ENCODE data around the gene TNRC6A.
A peak's percentile ranks its signal among the peaks of the same experiment; 100 is the strongest.

Gene TNRC6A

DNA sequence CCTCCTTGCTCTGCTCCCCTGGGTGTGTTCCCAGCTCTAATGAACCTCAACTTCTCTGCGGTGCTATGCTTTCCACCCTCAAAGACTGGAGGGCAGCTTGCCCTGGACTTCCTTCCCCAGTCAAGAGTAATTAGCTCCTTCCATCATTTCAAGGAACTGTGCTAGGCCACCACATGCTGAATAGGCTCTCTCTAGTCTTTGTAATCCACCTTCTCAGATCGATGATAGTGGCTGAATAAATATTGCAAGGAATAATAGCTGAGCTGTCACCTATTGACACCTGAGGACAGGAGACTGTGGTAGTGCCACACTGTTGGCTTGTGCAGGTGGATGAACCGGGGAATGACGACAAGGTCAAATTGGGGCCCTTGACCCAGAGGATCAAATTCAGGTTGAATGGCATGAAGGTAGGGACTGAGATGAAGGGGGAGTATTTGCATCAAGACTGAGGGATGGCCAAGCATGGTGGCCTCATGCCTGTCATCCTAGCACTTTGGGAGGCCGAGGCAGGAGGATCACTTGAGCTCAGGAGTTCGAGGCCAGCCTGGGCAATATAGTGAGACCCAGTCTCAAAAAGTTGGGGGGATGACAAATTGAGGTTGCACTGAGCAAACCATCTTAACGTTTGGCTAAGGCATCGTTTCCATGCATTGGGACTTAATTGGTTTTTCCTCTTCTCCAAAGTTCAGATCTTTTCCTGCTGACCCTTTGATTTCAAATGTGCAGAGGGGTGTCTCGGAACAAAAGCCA is 97.5 kb downstream of the TNRC6A start:
- no peak overlapping the region for H3K27ac ChIP-seq (ENCODE audit: low read depth, low read length)
- no peak overlapping the region for H3K56ac ChIP-seq (ENCODE audit: low read length)
- no peak for DNase-seq
- H2AK5ac ChIP-seq (ENCODE audit: low read length): no peak overlapping the region
- peaks cover 6% of the 10 kb centered on the region for H3K36me3 ChIP-seq (ENCODE audit: control insufficient read depth, insufficient read depth, low read length)
- no peak overlapping the region for H3K23ac ChIP-seq (ENCODE audit: low read length)
- no peaks in the 10 kb centered on the region for H3K27me3 ChIP-seq (ENCODE audit: insufficient read depth, low read length, poor library complexity)
- no peak overlapping the region for H3K4me3 ChIP-seq (ENCODE audit: low read length)
- no peak overlapping the region for H3K4ac ChIP-seq (ENCODE audit: low read depth, low read length)
- WGBS (ENCODE audit: extremely low coverage, insufficient coverage, low lambda C conversion rate): no CpG with 5 or more reads among the region's 9 CpGs
- no peak overlapping the region for H3K18ac ChIP-seq (ENCODE audit: low read length)
- no peak overlapping the region for H3K9ac ChIP-seq (ENCODE audit: low read length)
- H2BK15ac ChIP-seq (replicated peaks; ENCODE audit: low read depth): no peak overlapping the region
- H2BK120ac ChIP-seq (ENCODE audit: low read depth, low read length): no peak overlapping the region
- H3K4me1 ChIP-seq (ENCODE audit: control insufficient read depth, low read depth, low read length): no peaks in the 10 kb centered on the region
- H3K4me2 ChIP-seq (ENCODE audit: low read length): no peak overlapping the region
- H4K5ac ChIP-seq (ENCODE audit: low read length): no peak overlapping the region
- H2BK5ac ChIP-seq (ENCODE audit: low read length): no peak overlapping the region
- H3K79me2 ChIP-seq (ENCODE audit: control insufficient read depth, insufficient read depth, low read length): no peaks in the 10 kb centered on the region
- no peak overlapping the region for H4K8ac ChIP-seq (ENCODE audit: low read depth, low read length)
- no peaks in the 10 kb centered on the region for H3K79me1 ChIP-seq (ENCODE audit: low read length)

GRCh38 chr16:24829153-24829552 is 99.7 kb downstream of the TNRC6A start:
- no peaks in the 10 kb centered on the region for H3K79me1 ChIP-seq (ENCODE audit: low read length)
- no peak overlapping the region for H2AK5ac ChIP-seq (ENCODE audit: low read length)
- no CpG with 5 or more reads among the region's 5 CpGs for WGBS (ENCODE audit: extremely low coverage, insufficient coverage, low lambda C conversion rate)
- H3K27me3 ChIP-seq (ENCODE audit: insufficient read depth, low read length, poor library complexity): no peaks in the 10 kb centered on the region
- no peak overlapping the region for H3K9ac ChIP-seq (ENCODE audit: low read length)
- peak; percentile 53 for DNase-seq
- no peaks in the 10 kb centered on the region for H3K79me2 ChIP-seq (ENCODE audit: control insufficient read depth, insufficient read depth, low read length)
- H4K8ac ChIP-seq (ENCODE audit: low read depth, low read length): no peak overlapping the region
- H3K56ac ChIP-seq (ENCODE audit: low read length): no peak overlapping the region
- H3K18ac ChIP-seq (ENCODE audit: low read length): no peak overlapping the region
- no peak overlapping the region for H2BK5ac ChIP-seq (ENCODE audit: low read length)
- H3K4me2 ChIP-seq (ENCODE audit: low read length): no peak overlapping the region
- H3K4me1 ChIP-seq (ENCODE audit: control insufficient read depth, low read depth, low read length): no peaks in the 10 kb centered on the region
- no peak overlapping the region for H3K4ac ChIP-seq (ENCODE audit: low read depth, low read length)
- H4K5ac ChIP-seq (ENCODE audit: low read length): no peak overlapping the region
- H2BK120ac ChIP-seq (ENCODE audit: low read depth, low read length): no peak overlapping the region
- peaks cover 1% of the 10 kb centered on the region for H3K36me3 ChIP-seq (ENCODE audit: control insufficient read depth, insufficient read depth, low read length)
- no peak overlapping the region for H2BK15ac ChIP-seq (replicated peaks; ENCODE audit: low read depth)
- no peak overlapping the region for H3K27ac ChIP-seq (ENCODE audit: low read depth, low read length)
- H3K4me3 ChIP-seq (ENCODE audit: low read length): no peak overlapping the region
- no peak overlapping the region for H3K23ac ChIP-seq (ENCODE audit: low read length)

DNA sequence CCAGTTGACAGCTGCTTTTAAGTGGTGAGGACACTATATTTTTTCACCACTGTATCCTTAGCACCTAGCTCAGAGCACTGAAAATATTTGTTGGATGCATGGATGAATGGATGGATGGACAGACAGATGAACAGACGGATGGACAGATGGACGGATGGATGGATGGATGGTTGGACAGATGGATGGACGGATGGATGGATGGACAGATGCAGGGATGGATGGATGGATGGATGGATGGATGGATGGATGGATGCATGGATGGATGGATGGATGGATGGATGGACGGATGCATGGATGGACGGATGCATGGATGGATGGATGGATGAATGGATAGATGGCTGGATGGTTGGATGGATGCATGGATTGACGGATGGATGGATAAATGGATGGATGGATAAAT is 103.9 kb downstream of the TNRC6A start:
- 100% methylated on average over 1 of the region's 6 CpGs for WGBS (ENCODE audit: extremely low coverage, insufficient coverage, low lambda C conversion rate)
- H3K18ac ChIP-seq (ENCODE audit: low read length): no peak overlapping the region
- no peak overlapping the region for H2BK15ac ChIP-seq (replicated peaks; ENCODE audit: low read depth)
- H3K27ac ChIP-seq (ENCODE audit: low read depth, low read length): no peak overlapping the region
- no peak overlapping the region for H4K5ac ChIP-seq (ENCODE audit: low read length)
- H3K36me3 ChIP-seq (ENCODE audit: control insufficient read depth, insufficient read depth, low read length): no peaks in the 10 kb centered on the region
- H2BK5ac ChIP-seq (ENCODE audit: low read length): no peak overlapping the region
- no peak overlapping the region for H2AK5ac ChIP-seq (ENCODE audit: low read length)
- H3K4me1 ChIP-seq (ENCODE audit: control insufficient read depth, low read depth, low read length): no peaks in the 10 kb centered on the region
- no peak overlapping the region for H2BK120ac ChIP-seq (ENCODE audit: low read depth, low read length)
- H3K4me2 ChIP-seq (ENCODE audit: low read length): no peak overlapping the region
- H3K56ac ChIP-seq (ENCODE audit: low read length): no peak overlapping the region
- no peak overlapping the region for H3K23ac ChIP-seq (ENCODE audit: low read length)
- H3K79me2 ChIP-seq (ENCODE audit: control insufficient read depth, insufficient read depth, low read length): no peaks in the 10 kb centered on the region
- H3K4ac ChIP-seq (ENCODE audit: low read depth, low read length): no peak overlapping the region
- no peaks in the 10 kb centered on the region for H3K79me1 ChIP-seq (ENCODE audit: low read length)
- H3K9ac ChIP-seq (ENCODE audit: low read length): no peak overlapping the region
- no peak for DNase-seq
- H3K27me3 ChIP-seq (ENCODE audit: insufficient read depth, low read length, poor library complexity): no peaks in the 10 kb centered on the region
- H3K4me3 ChIP-seq (ENCODE audit: low read length): no peak overlapping the region
- no peak overlapping the region for H4K8ac ChIP-seq (ENCODE audit: low read depth, low read length)

- WGBS (ENCODE audit: extremely low coverage, insufficient coverage, low lambda C conversion rate): no CpG with 5 or more reads among the region's 7 CpGs
- no peaks in the 10 kb centered on the region for H3K79me2 ChIP-seq (ENCODE audit: control insufficient read depth, insufficient read depth, low read length)
- H2BK120ac ChIP-seq (ENCODE audit: low read depth, low read length): no peak overlapping the region
- no peaks in the 10 kb centered on the region for H3K36me3 ChIP-seq (ENCODE audit: control insufficient read depth, insufficient read depth, low read length)
- H3K4me1 ChIP-seq (ENCODE audit: control insufficient read depth, low read depth, low read length): no peaks in the 10 kb centered on the region
- no peak overlapping the region for H4K5ac ChIP-seq (ENCODE audit: low read length)
- H3K23ac ChIP-seq (ENCODE audit: low read length): no peak overlapping the region
- H3K4me2 ChIP-seq (ENCODE audit: low read length): no peak overlapping the region
- no peak overlapping the region for H2AK5ac ChIP-seq (ENCODE audit: low read length)
- no peak overlapping the region for H3K18ac ChIP-seq (ENCODE audit: low read length)
- no peaks in the 10 kb centered on the region for H3K27me3 ChIP-seq (ENCODE audit: insufficient read depth, low read length, poor library complexity)
- no peak overlapping the region for H4K8ac ChIP-seq (ENCODE audit: low read depth, low read length)
- no peak overlapping the region for H3K56ac ChIP-seq (ENCODE audit: low read length)
- H3K4me3 ChIP-seq (ENCODE audit: low read length): no peak overlapping the region
- H3K9ac ChIP-seq (ENCODE audit: low read length): no peak overlapping the region
- DNase-seq: peak; percentile 54
- H3K27ac ChIP-seq (ENCODE audit: low read depth, low read length): no peak overlapping the region
- no peaks in the 10 kb centered on the region for H3K79me1 ChIP-seq (ENCODE audit: low read length)
- no peak overlapping the region for H3K4ac ChIP-seq (ENCODE audit: low read depth, low read length)
- H2BK15ac ChIP-seq (replicated peaks; ENCODE audit: low read depth): no peak overlapping the region
- no peak overlapping the region for H2BK5ac ChIP-seq (ENCODE audit: low read length)
Measured at GRCh38 chr16:24834459-24835335, 105.2 kb downstream of the TNRC6A start.

- Histone ChIP-seq H3K9ac (ENCODE audit: low read length) (no peak overlapping the region), H3K4ac (ENCODE audit: low read depth, low read length) (no peak overlapping the region)
- WGBS (ENCODE audit: extremely low coverage, insufficient coverage, low lambda C conversion rate): 100% methylated on average over 2 of the region's 6 CpGs
Measured at GRCh38 chr16:24836836-24837235, 107.4 kb downstream of the TNRC6A start.

More at GRCh38 chr16:24836836-24837235, 107.4 kb downstream of the TNRC6A start:
- DNase-seq: no peak
- H4K5ac ChIP-seq (ENCODE audit: low read length): no peak overlapping the region
- no peaks in the 10 kb centered on the region for H3K79me1 ChIP-seq (ENCODE audit: low read length)
- no peak overlapping the region for H4K8ac ChIP-seq (ENCODE audit: low read depth, low read length)
- no peaks in the 10 kb centered on the region for H3K79me2 ChIP-seq (ENCODE audit: control insufficient read depth, insufficient read depth, low read length)
- H2BK120ac ChIP-seq (ENCODE audit: low read depth, low read length): no peak overlapping the region
- H2BK15ac ChIP-seq (replicated peaks; ENCODE audit: low read depth): no peak overlapping the region
- H3K27ac ChIP-seq (ENCODE audit: low read depth, low read length): no peak overlapping the region
- H3K18ac ChIP-seq (ENCODE audit: low read length): no peak overlapping the region
- no peak overlapping the region for H2AK5ac ChIP-seq (ENCODE audit: low read length)
- no peak overlapping the region for H3K56ac ChIP-seq (ENCODE audit: low read length)
- H3K27me3 ChIP-seq (ENCODE audit: insufficient read depth, low read length, poor library complexity): no peaks in the 10 kb centered on the region
- H3K23ac ChIP-seq (ENCODE audit: low read length): no peak overlapping the region
- H3K4me2 ChIP-seq (ENCODE audit: low read length): no peak overlapping the region
- H3K4me1 ChIP-seq (ENCODE audit: control insufficient read depth, low read depth, low read length): no peaks in the 10 kb centered on the region
- H2BK5ac ChIP-seq (ENCODE audit: low read length): no peak overlapping the region
- no peaks in the 10 kb centered on the region for H3K36me3 ChIP-seq (ENCODE audit: control insufficient read depth, insufficient read depth, low read length)
- no peak overlapping the region for H3K4me3 ChIP-seq (ENCODE audit: low read length)
